Sigmoid colon (tissue), 3 donors: Measurements from ENCODE around the gene ARRDC3.

Experiments used
- POLR2A ChIP-seq, 2 donors: fragments of 450-650 bp; IDR thresholded peaks; one replicate each; pipeline ENCODE4 v1.6.1; 2016; ENCODE audit warnings: antibody characterized with exemption in 2 of 2, mild to moderate bottlenecking in 2 of 2, moderate library complexity in 2 of 2
- TF ChIP-seq, protein P1 (sequence below), 4 experiments: fragments of 450-650 bp in 3 of 4; fragments of 200-600 bp in 1 of 4; IDR thresholded peaks; one replicate each; pipeline ENCODE4 v1.5.1; 2016 to 2019; ENCODE audit warnings: antibody characterized with exemption in 4 of 4, mild to moderate bottlenecking in 3 of 4, moderate library complexity in 2 of 4

DNA sequence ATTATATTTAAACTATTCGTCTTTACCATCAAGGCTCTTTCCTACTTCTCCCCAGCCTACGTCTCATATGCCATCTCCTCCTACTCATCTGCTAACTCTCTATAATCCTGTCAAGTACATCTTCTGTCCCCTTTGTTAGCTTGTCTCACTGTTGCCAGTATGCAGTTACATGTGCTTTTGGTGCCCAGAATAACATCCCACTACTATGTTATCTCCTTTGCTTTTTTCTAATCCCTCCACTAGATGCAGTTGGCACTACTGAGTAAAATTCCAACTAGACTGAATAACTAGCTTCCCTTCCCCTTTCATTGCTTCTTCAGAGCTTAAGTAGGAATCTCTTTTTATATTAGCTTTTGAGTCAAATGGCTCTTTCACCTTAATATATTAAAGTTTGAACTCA lies 3.0 kb upstream of the ARRDC3 start:
- no peak for TF ChIP-seq POLR2A (IDR thresholded peaks at IDR 0.05)
- TF ChIP-seq, protein P1, sequence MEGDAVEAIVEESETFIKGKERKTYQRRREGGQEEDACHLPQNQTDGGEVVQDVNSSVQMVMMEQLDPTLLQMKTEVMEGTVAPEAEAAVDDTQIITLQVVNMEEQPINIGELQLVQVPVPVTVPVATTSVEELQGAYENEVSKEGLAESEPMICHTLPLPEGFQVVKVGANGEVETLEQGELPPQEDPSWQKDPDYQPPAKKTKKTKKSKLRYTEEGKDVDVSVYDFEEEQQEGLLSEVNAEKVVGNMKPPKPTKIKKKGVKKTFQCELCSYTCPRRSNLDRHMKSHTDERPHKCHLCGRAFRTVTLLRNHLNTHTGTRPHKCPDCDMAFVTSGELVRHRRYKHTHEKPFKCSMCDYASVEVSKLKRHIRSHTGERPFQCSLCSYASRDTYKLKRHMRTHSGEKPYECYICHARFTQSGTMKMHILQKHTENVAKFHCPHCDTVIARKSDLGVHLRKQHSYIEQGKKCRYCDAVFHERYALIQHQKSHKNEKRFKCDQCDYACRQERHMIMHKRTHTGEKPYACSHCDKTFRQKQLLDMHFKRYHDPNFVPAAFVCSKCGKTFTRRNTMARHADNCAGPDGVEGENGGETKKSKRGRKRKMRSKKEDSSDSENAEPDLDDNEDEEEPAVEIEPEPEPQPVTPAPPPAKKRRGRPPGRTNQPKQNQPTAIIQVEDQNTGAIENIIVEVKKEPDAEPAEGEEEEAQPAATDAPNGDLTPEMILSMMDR (IDR thresholded peaks at IDR 0.05): no peak
